Kidney capillary endothelial cell (primary cell): ENCODE measurements around the gene GRK5.
"Not testable (repeated sequence)": the region's sequence is repeated elsewhere in the genome, so short reads cannot be mapped to it uniquely, and the experiment has no call there.

Source experiments
- DNase-seq: peaks from one replicate; pipeline ENCODE4 v3.0.0-alpha.2; 2018; ENCODE audit warnings: low spot score

GRK5 gene

DNA sequence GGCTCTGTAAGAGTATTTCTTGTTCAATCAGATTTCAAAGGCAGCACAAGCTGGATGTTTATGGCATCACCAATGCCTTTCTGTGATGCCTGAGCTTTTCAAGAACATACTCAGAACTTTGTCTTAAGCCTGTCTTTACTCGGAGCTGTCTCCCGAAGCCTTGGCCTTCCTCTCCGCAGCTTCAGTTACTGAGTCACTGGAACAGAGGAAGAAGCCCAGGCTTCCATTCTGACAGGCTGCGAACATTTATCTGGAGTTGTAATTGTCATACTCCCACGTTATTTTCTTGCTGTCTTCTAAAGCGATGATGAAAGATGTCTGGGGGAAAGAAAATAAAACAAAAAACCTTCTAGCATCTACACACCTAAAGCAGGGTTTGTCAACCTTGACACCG, 43.9 kb downstream of the GRK5 start:
- DNase-seq, result peak; percentile 76

DNA sequence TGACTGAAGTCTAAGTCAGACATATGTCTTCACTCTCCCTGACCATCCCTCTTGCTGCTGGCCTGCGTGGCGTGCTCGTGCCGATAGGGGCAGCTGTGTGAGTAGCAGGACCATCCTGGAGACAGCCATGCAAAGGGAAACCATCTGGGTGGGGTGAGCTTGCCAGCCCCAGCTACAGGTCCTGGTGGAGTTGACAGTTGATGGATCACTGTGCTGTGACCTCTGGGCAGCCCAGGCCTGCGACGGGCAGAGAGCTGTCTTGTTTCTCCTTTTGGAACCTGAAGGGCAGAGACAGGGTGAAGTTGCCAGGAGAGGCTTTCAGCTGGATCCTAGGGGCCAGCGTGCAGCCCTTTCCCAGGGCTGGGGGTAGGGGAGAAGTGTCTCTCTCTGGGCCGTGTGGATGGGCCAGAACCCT, 44.7 kb downstream of the GRK5 start:
- no peak for DNase-seq

DNA sequence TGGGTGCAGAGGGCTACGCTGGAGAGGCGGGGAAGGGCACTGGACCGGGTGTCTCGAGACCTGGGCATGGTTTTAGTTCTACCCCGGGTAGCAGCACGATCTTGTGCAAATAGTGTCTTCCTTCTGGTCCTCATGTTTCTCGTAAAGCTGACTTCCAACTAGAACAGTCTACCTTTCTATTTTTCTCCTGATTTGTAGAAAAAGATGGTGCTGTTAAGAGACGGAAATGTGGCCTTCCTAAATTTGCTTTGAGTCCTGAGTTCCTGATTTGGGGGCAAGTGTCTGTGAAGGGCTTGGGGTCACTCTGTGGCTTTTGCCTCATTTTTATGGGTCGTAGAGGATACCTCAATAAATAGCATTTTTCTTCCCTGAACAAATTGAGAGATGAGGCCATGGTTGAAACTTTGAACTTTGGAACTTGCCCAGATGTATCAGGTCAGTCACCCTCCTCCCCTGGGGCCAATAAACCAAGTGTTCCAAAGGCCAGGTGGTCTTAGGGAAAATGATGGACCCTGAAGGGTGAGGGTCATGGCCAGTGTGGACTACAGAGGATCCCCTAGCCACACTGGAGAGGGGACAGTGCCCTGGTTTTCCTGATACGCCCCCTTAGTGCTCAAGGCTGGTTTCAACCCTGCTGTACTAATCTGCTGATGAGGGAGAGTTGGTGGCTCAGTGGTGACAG, 45.2 kb downstream of the GRK5 start:
- no peak for DNase-seq

DNA sequence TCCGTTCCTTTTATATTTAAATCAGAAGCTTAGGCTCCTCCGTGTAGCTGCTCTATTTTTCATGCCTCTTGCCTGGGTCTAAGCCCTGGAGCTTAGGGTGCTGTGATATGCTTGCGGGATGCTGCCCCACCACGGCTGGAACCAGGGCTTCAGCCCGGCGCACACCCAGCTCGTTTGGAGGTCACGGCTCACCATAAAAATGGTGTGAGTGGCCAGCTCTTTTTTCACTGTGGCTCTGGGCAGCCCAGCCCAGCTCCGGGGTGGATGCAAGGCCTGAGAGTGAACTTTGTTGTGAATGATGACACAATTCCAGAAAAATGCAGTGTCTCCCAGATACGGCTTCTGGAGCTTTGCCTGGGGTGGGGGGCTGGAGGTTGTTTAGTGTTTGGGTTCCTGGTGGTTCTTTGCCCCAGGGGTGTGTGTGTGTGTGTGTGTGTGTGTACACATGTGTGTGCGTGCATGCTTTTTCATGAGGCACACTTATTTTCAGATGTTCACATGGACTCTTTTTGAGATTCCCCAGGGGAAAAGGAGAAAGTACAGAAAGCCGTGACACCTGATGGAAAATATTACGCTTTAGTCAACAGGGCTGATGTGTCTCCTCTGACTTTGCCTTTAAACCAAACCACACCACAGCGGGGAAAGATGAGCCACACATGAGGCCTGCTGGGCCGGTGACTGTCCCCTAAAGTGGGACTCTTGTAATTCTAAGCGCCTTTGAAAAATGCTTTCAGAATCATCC, 46.2 kb downstream of the GRK5 start:
- peak; percentile 61 for DNase-seq

DNA sequence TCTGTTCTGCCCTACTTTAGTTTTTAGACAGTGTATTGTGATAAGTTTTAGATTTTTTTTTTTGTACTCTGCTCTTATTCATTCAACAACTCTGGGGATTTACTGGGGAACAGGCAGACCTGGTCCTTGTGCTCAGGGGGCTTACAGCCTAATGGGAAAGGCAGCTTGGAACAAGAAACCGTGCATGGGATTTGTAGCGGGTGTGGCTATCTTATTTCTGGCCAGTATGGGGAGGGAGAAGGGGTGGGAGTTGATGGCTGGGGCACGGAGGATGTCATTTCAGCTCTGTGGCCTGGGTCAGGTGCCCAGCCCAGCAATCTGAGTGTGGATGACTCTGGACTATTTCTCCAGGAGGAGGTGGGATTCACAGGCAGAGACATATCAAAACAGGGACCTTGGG, 47.0 kb downstream of the GRK5 start:
- DNase-seq, result no peak

DNA sequence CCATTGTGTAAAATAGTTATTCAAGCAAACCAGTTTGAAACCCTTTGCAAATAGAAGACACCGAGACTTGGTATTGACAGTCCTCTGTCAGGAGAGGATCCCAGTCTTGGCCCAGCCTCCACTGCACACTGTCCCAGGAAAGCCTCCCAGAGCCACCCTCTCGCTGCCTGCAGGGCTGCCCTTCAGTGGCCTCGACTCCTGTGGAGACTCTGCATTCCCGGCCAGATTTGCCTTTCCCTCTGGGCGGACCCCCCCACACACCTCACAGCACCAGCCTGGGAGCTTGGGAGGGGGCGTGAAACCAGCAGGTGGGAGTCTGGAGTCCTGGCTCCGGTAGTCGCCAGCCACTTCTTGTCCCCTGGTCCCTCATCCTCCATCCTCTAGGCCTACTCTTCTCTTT, 48.7 kb downstream of the GRK5 start:
- DNase-seq, result no peak

DNA sequence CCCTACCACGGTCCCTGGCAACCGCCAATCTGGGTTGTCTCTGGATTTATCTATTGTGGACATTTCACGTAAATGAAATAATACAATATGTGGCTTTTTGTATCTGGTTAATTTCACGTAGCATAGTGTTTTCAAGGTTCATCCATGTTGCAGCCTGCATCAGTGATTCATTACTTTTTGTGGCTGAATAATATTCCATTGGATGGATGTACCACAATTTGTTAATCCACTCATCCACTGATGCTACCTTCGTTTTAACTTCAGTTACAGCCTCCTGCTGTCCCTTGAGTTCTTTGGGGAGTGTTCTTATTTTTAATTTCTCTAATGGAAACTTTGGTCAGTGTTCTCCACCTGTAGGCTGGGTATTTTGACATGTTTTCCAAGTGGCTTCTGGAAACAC, 49.5 kb downstream of the GRK5 start:
- DNase-seq, result no peak

DNA sequence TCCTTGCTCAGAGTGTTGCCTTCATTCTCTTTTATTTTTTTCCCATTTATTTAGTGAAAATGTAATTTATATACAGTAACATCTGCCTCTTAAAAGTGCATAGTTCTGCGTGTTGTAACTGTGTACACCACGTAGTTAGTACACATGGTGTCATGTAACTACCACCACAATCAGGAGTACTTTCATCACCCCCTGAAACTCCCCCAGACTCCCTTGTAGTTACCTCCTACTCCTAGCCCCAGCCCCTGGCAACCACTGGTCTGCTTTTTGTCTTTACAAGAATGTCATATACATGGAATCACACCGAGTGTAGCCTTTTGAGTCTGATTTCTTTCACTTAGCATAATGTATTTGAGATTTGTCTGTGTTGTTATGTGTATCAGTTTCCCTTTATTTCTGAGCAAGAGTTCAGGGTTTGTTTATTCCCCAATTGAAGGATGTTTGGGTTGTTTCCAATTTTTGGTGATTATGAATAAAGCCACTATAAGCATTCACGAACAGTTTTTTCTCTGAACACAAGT, 50.6 kb downstream of the GRK5 start:
- DNase-seq, result no peak

DNA sequence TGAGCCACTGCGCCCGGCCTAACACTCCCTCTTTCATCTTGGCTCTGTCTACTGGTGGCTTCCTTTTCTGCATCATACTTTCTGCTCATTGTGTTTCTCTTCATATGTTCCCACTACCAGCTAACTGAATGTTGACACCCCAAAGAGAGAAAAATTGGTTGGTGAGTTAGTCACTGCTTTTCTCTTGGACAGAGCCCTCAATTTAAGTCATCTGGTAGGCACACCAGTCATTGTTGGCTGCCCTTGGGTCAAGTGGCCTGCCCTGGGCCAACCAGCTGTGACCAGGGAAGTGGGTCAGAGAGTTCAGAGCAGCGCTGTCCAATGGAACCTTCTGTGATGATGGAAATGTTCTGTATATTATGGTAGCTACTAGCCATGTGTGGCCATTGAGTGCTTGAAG, 52.0 kb downstream of the GRK5 start:
- DNase-seq, result no peak

DNA sequence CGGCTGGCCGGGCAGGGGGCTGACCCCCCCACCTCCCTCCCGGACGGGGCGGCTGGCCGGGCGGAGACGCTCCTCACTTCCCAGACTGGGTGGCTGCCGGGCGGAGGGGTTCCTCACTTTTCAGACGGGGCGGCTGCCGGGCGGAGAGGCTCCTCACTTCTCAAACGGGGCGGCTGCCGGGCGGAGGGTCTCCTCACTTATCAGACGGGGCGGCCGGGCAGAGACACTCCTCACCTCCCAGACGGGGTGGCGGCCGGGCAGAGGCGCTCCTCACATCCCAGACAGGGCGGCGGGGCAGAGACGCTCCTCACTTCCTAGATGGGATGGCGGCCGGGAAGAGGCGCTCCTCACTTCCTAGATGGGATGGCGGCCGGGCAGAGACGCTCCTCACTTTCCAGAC, 53.6 kb downstream of the GRK5 start:
- DNase-seq, result not testable (repeated sequence)

DNA sequence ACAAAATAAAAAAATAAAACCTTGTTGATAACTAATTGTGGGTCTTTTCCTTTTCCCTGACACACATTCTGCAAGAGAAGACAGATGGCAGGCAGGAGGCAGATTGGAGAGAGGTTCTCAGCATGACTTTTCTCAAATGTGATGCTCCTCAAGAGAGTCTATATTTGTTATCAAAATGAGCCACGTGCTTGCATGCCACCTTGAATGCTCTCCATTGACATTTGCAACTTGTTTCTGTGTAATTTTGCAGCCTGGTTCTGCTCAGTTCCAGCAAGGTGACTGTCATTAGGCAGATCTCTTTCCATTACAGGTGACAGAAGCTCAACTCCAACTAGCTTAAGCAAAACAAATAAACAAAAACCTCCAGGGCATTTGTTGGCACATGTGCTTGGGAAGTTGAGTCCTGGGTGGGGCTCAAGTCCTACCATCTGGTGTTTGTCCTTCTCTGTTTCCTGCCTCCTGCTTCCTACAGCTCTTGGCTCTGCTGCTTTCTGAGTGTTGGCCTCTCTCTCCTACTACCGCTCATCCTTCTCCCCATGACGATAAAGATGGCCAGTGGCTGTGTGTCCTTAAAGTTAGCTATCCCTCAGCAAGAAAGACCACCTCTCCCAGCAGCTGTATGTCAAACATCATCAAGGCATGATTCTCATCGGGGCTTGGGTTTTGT, 56.7 kb downstream of the GRK5 start:
- DNase-seq, result no peak

DNA sequence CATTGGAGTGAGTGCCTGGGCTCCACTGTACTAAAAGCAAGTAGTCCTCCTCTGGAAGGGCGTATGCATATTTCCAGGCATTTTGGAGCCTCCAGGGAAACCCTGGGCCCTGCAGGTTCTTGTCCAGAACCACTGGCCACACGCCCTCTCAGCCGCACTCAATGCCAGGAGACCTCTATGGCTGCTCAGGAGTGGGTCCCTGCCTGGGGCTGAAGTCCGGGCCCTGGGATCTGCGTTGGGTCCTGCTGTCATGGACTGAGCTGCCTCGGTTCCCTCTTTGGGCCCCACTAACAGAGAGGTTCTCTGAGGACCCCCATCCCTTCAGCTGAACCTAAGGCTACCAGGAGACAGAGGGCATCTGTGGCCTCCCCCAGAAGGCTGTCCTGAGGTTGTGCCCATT, 58.3 kb downstream of the GRK5 start:
- no peak for DNase-seq

DNA sequence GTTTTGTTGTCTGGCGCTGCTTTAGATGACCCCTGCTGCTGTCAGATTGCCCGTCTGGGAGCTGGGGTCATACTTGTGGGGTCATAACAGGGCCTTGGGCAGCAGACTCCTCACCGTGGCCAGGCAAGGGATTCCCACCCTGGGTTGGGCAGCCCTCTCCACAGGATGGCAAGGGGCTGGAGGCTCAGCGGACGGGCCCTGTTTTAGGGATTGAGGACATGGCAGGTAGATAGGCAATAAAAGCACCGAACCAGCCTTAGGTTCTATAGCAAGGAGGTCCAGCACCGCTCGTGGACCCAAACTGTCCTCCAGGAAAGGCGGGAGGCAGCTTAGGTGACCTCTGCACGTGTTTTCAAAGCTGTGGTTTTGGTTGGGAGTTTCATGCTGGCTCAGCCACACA, 60.0 kb downstream of the GRK5 start:
- DNase-seq, result no peak

DNA sequence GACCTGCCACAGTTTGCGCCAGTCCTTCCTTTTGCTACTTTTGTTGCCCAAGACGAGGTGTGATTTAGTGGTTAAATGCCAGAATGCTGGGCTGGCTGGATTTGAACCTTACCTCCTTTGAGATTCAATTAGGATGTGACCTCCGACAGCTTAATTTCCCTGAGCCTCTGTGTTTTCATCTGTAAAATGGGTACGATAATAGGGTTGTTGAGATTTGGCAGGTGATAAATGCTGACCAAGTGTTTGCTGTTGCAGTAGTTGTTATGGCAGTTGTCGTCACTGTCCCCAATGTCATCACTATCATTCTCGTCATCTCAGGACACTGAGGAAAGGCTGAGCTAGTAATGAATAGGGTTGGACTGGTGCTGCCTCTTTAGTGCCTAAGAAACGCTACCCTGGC, 61.1 kb downstream of the GRK5 start:
- DNase-seq, result no peak

DNA sequence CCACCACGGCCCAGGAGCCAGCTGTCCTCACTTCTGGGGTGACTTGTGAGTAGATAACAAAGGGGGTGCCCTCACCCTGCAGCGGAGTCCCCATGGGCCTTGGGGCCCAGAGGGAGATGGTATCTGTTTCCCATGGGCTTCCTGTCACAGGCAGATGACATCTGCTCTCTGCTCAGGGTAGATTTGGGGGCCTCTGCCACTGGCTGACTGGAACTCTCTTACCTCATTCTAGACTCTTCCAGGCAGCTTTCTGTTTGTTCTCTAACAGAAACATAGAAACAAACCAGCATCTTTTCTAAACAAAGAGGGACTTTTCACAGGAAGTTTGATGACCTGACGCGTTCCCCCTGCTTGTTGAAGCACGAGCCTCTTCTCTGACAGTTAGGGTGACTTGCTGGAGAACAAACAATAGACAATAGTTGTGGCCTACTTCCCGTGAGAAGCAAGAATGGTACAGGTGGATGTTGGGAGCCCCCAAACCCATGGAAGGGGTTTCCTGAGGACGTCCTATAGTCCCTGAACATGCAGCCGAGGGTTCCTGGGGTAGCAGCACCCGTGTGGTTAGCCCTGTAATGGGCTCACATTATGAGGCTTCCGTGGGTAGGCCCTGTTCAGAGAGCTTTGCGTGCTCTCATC, 61.6 kb downstream of the GRK5 start:
- peak; percentile 67 for DNase-seq

DNA sequence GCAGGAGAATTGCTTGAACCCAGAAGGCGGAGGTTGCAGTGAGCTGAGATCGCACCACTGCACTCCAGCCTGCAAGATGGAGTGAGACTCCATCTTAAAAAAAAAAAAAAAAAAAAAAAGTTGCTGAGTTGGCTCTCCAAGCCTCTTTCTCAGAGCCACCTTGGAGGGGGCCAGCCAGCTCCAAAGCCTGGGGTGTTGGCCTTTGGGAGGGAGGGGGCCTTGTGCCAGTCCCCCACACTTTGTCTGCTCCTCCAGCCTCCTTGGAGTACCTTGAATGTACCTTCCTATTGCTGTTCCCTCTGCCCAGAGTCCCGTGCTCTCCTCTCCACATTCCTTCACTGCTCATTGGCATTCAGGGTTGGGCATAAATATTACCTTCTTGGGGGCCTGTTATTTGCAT, 62.4 kb downstream of the GRK5 start:
- no peak for DNase-seq

DNA sequence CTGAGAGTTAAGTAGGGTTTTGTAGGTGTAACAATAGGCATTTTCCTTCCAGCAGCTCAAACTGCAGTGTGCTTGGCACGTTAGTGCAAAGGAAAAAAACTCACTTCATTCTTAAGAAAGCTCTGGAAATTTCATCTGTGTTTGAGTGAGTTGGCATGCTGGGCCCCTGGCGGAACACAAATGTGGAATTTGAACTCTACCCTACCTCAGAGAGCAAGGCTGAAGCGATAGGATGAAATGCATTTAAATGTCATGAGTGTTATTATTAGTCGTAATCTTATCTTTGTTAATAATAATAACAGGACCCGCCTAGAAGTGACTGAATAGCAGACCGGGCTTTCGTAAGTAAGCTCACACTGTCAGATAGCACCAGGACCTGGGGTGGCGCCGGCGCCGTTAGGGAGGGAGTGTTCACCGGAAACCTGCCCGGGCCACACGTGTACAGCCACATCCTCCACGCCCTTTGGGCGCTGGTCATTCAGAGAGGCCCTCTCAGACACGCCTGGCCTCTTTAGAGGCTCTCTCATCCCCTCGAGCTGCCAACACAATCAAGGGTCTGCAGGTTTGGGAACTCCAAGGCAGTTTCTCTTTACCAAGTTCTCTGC, 63.5 kb downstream of the GRK5 start:
- peak; percentile 93 for DNase-seq

DNA sequence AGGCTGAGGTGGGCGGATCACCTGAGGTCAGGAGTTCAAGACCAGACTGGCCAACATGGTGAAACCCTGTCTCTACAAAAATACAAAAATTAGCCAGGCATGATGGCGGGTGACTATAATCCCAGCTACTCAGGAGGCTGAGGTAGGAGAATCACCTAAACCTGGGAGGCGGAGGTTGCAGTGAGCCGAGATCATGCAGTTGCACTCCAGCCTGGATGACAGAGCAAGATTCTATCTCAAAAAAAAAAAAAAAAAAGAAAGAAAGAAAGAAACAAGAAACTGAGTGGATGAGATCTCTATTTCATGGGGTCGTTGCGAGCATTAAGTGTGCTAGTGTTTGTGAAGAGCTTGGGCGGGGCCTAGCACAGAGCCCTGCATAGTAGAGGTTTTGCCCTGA, 65.0 kb downstream of the GRK5 start:
- not testable (repeated sequence) for DNase-seq

DNA sequence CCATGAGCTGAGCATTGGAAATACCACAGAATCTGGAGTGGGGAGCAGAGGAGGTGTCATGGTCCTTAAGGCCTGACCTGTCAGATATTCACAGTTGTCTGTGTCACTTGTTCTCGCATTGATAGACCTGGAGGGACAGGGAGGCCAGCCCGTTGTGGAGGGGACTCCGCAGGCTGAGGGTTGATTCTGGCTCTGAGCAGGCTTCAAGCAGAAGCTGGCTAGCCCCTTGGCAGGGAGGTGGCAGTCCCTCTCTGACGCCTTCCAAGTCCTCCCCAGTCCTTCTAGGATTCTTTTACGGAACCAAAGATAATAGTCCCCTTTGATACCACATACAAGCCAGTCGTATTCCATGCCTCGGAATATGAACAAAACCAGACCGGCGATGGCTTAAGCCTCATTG, 65.4 kb downstream of the GRK5 start:
- DNase-seq, result no peak

DNA sequence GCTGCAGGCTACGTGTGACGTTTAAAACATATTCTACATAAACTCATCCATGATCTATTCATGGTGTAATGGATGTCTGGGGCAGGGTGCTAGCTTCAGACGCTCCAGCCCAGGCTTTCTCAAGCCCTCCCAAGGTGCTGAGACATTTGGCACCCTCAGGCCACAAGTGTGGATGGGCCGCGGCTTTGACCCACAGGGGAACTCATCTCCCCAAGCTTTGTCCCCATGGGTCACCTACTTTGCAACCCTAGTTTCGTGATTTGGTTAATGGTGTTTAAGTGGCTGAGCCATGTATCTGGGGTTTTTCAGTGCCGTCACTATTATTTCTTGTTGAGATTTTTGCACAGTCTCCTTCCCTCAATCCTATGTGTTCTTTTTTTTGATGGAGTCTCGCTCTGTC, 66.0 kb downstream of the GRK5 start:
- no peak for DNase-seq

DNA sequence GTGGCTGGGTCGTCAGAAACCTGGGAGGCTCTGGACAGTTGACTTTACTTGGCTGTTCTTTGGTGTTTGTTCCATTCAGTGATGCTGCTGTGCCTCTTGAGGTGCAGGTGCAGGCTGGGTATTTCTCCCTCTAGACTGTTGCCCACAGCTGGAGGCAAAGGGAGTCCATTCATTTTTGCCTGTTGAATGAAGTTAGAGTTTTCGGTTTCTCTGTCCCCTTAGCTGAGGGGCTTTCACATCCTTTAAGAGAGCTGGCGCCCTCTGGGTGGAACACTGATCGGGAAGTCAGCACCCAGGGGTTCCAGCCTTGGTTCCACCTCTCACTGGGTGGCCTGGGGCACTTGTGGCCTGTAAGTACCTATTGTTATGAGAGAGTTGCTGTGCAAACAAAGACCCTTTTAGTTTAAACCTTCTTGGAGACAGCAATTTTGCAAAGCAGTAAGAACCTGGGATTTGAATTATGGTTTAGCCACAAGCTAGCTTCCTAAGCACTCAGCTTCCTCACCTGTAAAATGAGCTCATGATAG, 67.2 kb downstream of the GRK5 start:
- DNase-seq, result no peak

DNA sequence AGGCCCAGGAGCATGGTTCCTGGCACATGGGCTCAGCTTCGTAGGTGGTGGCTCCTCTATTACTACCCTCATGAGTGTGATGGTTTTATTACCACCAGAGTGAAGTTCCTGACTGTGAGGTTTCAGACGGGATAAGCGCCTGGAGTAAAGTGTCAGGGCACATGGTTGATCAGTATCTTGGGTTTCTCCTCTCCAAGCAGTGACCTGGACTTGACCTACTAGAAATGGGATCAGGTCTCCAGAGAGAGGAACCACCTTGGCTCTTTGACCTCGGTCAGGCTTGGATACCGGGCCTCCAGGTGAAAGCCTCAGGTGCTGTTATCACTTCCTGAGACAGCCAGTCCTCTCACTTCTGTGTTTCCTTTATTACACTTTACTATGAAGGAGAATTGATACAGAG, 67.7 kb downstream of the GRK5 start:
- DNase-seq, result no peak
